HT1080 (cell line): ENCODE data around the gene TMEM184B. TPM values are rescaled to one million over a fixed set of nuclear protein-coding genes. Genes with fewer than 3 reads are reported as not detected.
"Not testable (repeated sequence)": the region's sequence is repeated elsewhere in the genome, so short reads cannot be mapped to it uniquely, and the experiment has no call there.

Experiments used
- DNase-seq: peaks from one replicate; pipeline ENCODE4 v3.0.0-alpha.2; 2015; ENCODE audit warnings: low read depth
- small RNA-seq: library from RNA; depleted of rRNA; stranded (forward); fragments of <200 nt; gene quantifications from one replicate; pipeline ENCODE3, GENCODE V24; 2014
- total RNA-seq: library from RNA; depleted of rRNA; stranded (reverse); fragments of >200 nt; shearing (Covaris generic); gene quantifications from 2 replicates; pipeline ENCODE4 v1.2.3, GENCODE V29; 2014; rRNA removed

TMEM184B gene
- total RNA-seq, 1 experiment from 2014 or later: 30.3 TPM

- DNase-seq: no peak
Measured at GRCh38 chr22:38184788-38185187, 88.0 kb downstream of the TMEM184B start.

- DNase-seq: peak; percentile 99
Measured at GRCh38 chr22:38181453-38182200, 91.2 kb downstream of the TMEM184B start, which contains the start of gene PLA2G6. Gene PLA2G6, minus strand, starts transcription at chr22:38181830. Its CDS starts 12,404 bp downstream, at chr22:38169426.

GRCh38 chr22:38180841-38181452, 91.9 kb downstream of the TMEM184B start:
- no peak for DNase-seq

- not testable (repeated sequence) for DNase-seq
Measured at GRCh38 chr22:38178605-38178937, 94.2 kb downstream of the TMEM184B start.

GRCh38 chr22:38177926-38178604, 94.7 kb downstream of the TMEM184B start:
- DNase-seq: peak; percentile 81

- DNase-seq: not testable (repeated sequence)
Measured at GRCh38 chr22:38177571-38177925, 95.3 kb downstream of the TMEM184B start.

- DNase-seq: no peak
Measured at GRCh38 chr22:38177044-38177443, 95.8 kb downstream of the TMEM184B start.

GRCh38 chr22:38176170-38176741, 96.6 kb downstream of the TMEM184B start:
- peak; percentile 50 for DNase-seq

- no peak for DNase-seq
Measured at GRCh38 chr22:38175206-38176118, 97.3 kb downstream of the TMEM184B start.

GRCh38 chr22:38174626-38175025, 98.2 kb downstream of the TMEM184B start:
- no peak for DNase-seq

- DNase-seq: no peak
Measured at GRCh38 chr22:38173641-38173906, 99.2 kb downstream of the TMEM184B start.

GRCh38 chr22:38172832-38173640, 99.8 kb downstream of the TMEM184B start:
- DNase-seq: peak; percentile 80

- DNase-seq: no peak
Measured at GRCh38 chr22:38171927-38172831, 100.6 kb downstream of the TMEM184B start.

GRCh38 chr22:38170469-38170868, 102.3 kb downstream of the TMEM184B start:
- DNase-seq: no peak

Small RNAs within 50 kb of the gene (small RNA-seq; reads per million reads assigned to genes)
- gene RF00017 (not detected), gene RN7SL704P (not detected)

Other genes with a start within 250 kb of the TMEM184B start
- gene PICK1, start 215.6 kb downstream of the TMEM184B start, total RNA-seq: 25.4 and 27.0 TPM in 2 replicates
- gene SLC16A8, start 188.8 kb downstream of the TMEM184B start, total RNA-seq: not detected in 2 replicates
- not detected in 2 replicates for gene BAIAP2L2, start 162.3 kb downstream of the TMEM184B start, total RNA-seq
- 2.9 and 3.3 TPM in 2 replicates for gene PLA2G6, start 91.2 kb downstream of the TMEM184B start, total RNA-seq
- 15.0 and 18.9 TPM in 2 replicates for gene MAFF, start 71.0 kb downstream of the TMEM184B start, total RNA-seq
- gene CSNK1E, start 44.4 kb upstream of the TMEM184B start, total RNA-seq: 175 and 206 TPM in 2 replicates
- 0.40 and 0.45 TPM in 2 replicates for gene KCNJ4, start 182.2 kb upstream of the TMEM184B start, total RNA-seq
- gene KDELR3, start 195.1 kb upstream of the TMEM184B start, total RNA-seq: 9.1 and 11.8 TPM in 2 replicates
- 241 and 292 TPM in 2 replicates for gene DDX17, start 233.3 kb upstream of the TMEM184B start, total RNA-seq